Fibroblast of peridontal ligament (primary cell): ENCODE results near the gene CER1.
"Not testable (repeated sequence)": the region's sequence is repeated elsewhere in the genome, so short reads cannot be mapped to it uniquely, and the experiment has no call there.

Source experiments
- DNase-seq: peaks from one replicate; pipeline ENCODE4 v3.0.0-alpha.2; 2010; ENCODE audit errors: extremely low read depth

CER1 gene

GRCh38 chr9:14715102-14715501 is 7.4 kb downstream of the CER1 start:
- DNase-seq = no peak

- no peak for DNase-seq
These were observed 9.3 kb downstream of the CER1 start for GRCh38 chr9:14713187-14713767.

GRCh38 chr9:14710804-14711203 is 11.7 kb downstream of the CER1 start:
- no peak for DNase-seq

DNA sequence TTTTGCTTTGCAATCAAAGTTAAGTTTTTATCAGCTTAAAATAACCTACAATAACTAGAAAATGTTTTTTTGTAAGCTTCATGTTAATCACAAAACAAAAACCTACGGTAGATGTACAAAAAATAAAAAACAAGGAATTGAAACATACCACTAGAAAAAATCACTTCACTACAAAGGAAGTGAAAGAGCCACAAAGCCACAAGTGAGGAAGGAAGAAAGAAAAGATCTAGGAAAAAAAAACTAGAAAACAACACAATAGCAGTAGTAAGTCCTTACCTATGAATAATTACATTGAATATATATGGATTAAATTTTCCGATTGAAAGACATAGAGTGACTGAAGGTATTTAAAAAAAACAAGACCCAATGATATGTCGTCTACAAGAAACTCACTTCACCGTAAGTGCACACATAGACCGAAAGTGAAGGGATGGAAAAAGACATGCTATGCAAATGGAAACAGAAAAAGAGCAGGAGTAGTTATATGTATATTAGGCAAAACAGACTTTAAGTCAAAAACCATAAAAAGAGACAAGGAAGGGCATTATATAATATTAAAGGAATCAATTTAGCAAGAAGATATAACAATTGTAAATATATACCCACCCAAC is 15.9 kb downstream of the CER1 start:
- DNase-seq = no peak

DNA sequence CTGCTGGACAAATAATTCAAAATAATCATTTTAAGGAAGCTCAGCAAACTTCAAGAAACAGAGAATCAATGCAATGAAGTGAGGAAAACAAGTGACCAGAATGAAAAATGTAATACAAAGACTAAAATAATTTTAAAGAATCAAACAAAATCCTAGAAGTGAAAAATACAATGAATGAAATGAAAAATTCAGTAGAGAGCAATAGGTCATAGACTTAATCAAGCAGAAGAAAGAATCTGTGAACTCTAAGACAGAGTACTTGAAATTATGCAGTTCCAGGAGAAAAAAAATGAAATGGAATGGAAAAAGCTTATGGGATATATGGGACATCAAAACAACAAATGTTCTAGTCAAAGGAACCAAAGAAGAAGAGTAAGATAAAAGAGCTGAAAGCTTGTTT is 17.5 kb downstream of the CER1 start:
- no peak for DNase-seq

GRCh38 chr9:14704281-14704680 is 18.3 kb downstream of the CER1 start:
- DNase-seq = no peak

DNA sequence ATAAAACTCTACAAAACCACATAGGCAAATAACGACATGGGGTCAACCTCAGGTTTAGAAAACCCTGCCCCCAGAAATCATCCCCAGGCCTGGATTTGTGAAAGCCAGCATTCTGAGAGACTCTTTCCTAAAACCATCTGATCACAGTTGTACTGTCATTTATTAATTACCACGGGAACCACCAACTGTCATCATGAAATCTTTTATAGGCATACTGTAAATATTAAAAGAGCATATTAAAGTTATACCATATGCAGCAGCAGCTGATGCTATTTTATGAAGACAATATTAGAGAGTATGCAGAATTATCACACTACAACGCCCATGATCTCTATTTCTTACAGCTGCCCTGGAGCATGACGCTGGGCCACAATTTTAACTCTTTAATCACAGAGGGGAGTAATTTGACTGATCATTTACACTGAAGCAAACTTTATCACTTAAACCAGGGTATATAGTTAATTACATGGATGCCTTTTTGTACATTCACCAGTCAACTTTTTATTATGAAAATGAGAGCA is 20.3 kb downstream of the CER1 start:
- DNase-seq = no peak

- peak; percentile 36 for DNase-seq
These were observed 29.2 kb downstream of the CER1 start, which contains the start of gene ZDHHC21 for GRCh38 chr9:14693251-14693861. Gene ZDHHC21 (minus strand): TSS chr9:14693432. CDS start chr9:14674340, 19,092 bp downstream.

- DNase-seq = peak; percentile 14
These were observed 29.9 kb downstream of the CER1 start for GRCh38 chr9:14692470-14693250.

DNA sequence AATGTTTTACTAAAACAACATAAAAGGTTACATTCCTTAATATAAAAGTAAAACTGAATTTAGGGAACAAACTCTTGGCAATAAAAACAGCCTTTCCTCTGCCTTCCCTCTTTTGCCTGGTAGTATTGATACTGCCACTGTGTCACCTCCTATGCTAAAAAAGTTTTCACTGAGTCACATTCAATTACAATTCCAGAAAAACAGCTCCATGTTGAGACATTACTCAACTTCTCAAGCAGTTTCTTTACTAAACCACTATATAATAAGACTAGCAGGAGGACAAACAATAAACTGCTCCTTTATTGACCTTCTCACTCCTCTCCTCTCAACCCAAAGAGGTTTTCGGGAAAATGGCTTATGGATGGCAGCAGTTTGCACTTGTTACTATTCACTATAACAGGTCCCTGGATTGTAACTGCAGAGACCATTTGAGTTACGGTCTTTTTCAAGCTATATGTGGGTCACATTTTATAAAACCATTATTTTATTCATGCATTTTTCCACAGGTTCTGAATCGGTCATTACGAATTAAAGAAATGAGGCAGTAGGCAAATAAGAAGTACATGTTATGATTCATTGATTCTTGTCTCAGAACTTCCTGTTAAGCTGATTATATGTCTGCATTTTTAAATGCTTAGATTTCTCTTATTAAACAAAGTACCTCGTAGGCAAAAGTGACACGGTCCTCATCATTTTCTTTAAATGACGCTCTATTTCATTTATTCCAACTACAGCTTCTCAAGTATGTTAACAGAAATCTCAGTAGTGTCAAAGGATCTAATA is 31.4 kb downstream of the CER1 start:
- DNase-seq = no peak

DNA sequence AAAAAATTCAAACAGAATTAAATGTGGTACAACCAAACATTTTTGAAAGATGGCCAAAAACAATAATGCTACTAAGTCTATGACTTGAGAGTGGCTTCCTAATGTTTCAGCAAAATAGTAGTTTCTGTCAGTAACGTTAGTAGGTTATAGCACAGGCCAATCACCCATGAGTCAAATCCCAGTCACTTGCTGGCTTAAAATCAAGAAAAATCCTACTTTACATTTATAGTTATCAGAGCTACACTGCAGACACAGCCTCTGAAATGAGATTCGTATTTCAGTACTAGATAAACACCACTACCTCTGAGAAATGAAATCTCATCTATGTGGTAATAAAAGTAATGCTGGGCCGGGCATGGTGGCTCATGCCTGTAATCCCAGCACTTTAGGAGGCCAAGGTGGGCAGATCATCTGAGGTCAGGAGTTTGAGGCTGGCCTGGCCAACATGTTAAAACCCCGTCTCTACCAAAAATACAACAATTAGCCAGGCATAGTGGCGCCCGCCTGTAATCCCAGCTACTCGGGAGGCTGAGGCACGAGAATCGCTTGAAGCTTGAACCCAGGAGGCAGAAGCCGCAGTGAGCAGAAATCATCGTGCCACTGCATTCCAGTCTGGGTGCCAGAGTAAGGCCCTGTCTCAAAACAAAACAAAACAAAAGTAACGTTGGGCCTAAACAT is 35.4 kb downstream of the CER1 start:
- DNase-seq = peak; percentile 85

- DNase-seq = no peak
These were observed 36.4 kb downstream of the CER1 start for GRCh38 chr9:14686168-14686567.

DNA sequence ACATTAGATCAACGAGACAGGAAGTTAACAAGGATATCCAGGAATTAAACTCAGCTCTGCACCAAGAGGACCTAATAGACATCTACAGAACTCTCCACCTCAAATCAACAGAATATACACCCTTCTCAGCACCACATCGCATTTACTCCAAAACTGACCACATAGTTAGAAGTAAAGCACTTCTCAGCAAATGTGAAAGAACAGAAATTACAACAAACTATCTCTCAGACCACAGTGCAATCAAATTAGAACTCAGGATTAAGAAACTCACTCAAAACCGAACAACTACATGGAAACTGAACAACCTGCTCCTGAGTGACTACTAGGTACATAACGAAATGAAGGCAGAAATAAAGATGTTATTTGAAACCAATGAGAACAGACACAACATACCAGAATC is 39.9 kb downstream of the CER1 start:
- DNase-seq = not testable (repeated sequence)

DNA sequence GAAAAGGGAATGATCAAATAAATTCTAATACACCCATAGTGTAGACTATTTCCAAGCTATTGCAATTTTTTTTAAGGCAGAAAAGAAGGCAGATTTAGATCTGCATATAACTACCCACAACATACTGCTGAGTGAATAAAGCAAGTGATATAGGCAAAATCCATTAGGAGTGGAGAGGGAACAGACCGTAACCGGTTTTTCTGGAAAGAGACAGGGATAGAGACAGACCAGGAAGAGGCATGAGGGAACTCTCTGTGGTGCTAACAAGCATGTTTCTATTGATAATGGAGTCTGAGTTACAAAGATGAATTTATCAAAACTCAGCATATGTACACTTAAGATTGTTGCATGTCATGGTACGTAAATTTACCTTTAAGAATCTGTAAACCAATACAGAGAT is 43.8 kb downstream of the CER1 start:
- DNase-seq = no peak

GRCh38 chr9:14677872-14678271 is 44.7 kb downstream of the CER1 start:
- no peak for DNase-seq

DNA sequence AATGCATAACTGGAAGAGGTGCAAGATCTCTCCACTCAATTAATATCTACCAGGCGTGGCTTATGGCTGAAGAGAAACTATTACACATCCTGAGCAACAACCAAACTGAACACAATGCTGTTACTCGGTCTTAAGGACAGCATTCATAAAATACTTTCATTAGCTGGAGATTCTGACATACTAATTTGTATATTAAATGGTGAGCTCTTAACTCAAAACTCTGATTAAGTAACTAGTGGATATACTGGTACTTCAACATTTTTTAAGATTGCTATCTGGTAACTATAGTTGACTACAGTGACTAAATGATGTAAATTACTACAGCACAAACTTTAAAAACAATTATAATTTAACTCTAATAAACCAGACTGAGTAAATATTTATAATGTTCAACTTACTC is 45.1 kb downstream of the CER1 start:
- no peak for DNase-seq

DNA sequence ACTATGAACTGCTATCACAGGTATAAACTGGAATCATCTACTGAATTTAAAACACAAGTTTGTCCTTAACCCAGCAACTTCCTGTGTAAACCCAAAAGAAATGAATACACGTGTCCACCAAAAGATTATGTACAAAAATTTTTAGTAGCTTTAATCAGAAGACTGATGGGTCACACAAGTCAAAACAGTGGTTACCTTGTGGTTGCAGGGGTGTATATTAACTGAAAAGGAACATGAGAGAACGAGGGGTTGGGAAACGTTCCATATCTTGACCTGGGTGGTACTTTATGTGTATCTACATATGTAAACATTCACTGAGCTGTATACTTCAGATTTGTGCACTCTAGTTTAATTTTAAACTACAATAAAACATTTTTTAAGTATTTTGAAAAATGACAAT is 47.9 kb downstream of the CER1 start:
- no peak for DNase-seq

- DNase-seq = peak; percentile 67
These were observed 51.2 kb downstream of the CER1 start for GRCh38 chr9:14671377-14671776.

DNA sequence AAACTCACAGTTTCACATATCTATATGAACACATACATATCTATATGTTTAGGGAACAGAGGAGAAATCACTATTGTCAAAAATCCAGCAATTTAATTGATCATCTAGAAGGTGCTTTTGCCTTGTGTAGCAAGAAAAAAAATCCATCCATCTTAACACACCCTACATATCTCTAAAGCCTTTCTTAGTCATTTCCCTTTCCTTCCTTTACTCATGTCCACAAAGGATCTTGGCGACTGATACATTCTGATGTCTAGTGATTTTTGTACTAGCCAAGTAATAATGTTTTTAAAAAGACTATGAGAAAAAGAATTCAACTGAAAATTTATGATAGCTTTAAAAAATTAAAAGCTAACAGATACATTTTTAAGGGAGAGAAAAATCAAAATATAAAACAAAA is 51.8 kb downstream of the CER1 start:
- no peak for DNase-seq
